Tibial nerve (tissue), 4 donors: ENCODE results near the gene CAMTA1. TPM values are rescaled to one million over a fixed set of nuclear protein-coding genes. Genes with fewer than 3 reads are reported as not detected.

Source experiments
- DNase-seq, 2 donors: peaks; one replicate each; pipeline ENCODE4 v3.0.0-alpha.2; 2019; ENCODE audit warnings: low spot score in 2 of 2
- H3K27ac ChIP-seq, 4 donors: fragments of 200-600 bp; sonication (generic) in 3 of 4; one replicate each; pipeline ENCODE4 v1.5.1; 2017 to 2019; ENCODE audit warnings: mild to moderate bottlenecking in 1 of 4
- H3K27me3 ChIP-seq, 2 donors: fragments of 200-600 bp; sonication (generic) in 1 of 2; one replicate each; pipeline versions ENCODE4 v1.5.1 to v1.6.0; 2017 to 2019
- H3K36me3 ChIP-seq, 3 donors: fragments of 200-600 bp; sonication (generic); one replicate each; pipeline ENCODE4 v1.5.1; 2018 to 2019
- H3K4me1 ChIP-seq, 4 donors: fragments of 200-600 bp; sonication (generic) in 3 of 4; one replicate each; pipeline ENCODE4 v1.5.1; 2017 to 2019
- H3K4me3 ChIP-seq, 4 donors: fragments of 200-600 bp; sonication (generic) in 3 of 4; one replicate each; pipeline ENCODE4 v1.5.1; 2017 to 2019; ENCODE audit warnings: mild to moderate bottlenecking in 1 of 4, moderate library complexity in 1 of 4
- H3K9me3 ChIP-seq, 4 donors: fragments of 200-600 bp; sonication (generic) in 3 of 4; one replicate each; pipeline ENCODE4 v1.5.1; 2017 to 2019
- EP300 ChIP-seq, 2 donors: sonication (generic); formaldehyde crosslinking; IDR thresholded peaks; one replicate each; pipeline ENCODE4 v1.6.1; 2017; ENCODE audit warnings: antibody characterized with exemption in 2 of 2, mild to moderate bottlenecking in 1 of 2
- POLR2A ChIP-seq, 2 donors: fragments of 450-650 bp; IDR thresholded peaks; one replicate each; pipeline ENCODE4 v1.6.1; 2017; ENCODE audit warnings: antibody characterized with exemption in 2 of 2, mild to moderate bottlenecking in 2 of 2, moderate library complexity in 2 of 2
- WGBS, 2 donors: methylation state at CpG; one replicate each; pipeline ENCODE4 v1.1.5; 2018; 5-methylcytosine and 5-hydroxymethylcytosine counted together
- total RNA-seq, 4 donors: library from RNA; depleted of rRNA; stranded (reverse); fragments of >200 nt; gene quantifications; one replicate each; pipeline ENCODE4 v1.1.0, GENCODE V29; 2016
- TF ChIP-seq, protein P1 (sequence below), 5 experiments: fragments of 200-600 bp in 3 of 5; fragments of 450-650 bp in 2 of 5; sonication (generic) in 3 of 5; IDR thresholded peaks; one replicate each; pipeline ENCODE4 v1.5.1; 2016 to 2019; ENCODE audit warnings: antibody characterized with exemption in 5 of 5, mild to moderate bottlenecking in 3 of 5, moderate library complexity in 2 of 5

Gene CAMTA1
- total RNA-seq, 4 donors from 2014 or later = 41.8 to 104 (median 87.2) TPM

- DNase-seq = no peak
- TF ChIP-seq POLR2A (IDR thresholded peaks at IDR 0.05) = no peak
- TF ChIP-seq, protein P1, sequence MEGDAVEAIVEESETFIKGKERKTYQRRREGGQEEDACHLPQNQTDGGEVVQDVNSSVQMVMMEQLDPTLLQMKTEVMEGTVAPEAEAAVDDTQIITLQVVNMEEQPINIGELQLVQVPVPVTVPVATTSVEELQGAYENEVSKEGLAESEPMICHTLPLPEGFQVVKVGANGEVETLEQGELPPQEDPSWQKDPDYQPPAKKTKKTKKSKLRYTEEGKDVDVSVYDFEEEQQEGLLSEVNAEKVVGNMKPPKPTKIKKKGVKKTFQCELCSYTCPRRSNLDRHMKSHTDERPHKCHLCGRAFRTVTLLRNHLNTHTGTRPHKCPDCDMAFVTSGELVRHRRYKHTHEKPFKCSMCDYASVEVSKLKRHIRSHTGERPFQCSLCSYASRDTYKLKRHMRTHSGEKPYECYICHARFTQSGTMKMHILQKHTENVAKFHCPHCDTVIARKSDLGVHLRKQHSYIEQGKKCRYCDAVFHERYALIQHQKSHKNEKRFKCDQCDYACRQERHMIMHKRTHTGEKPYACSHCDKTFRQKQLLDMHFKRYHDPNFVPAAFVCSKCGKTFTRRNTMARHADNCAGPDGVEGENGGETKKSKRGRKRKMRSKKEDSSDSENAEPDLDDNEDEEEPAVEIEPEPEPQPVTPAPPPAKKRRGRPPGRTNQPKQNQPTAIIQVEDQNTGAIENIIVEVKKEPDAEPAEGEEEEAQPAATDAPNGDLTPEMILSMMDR (IDR thresholded peaks at IDR 0.05) = no peak
- TF ChIP-seq EP300 (IDR thresholded peaks at IDR 0.05) = no peak
- peaks cover 0 to 4% (median 0%) of the 10 kb centered on the region in 4 donors for H3K4me1 ChIP-seq
- no peaks in the 10 kb centered on the region for H3K9me3 ChIP-seq
- 97 to 99% methylated on average over 19 of the region's 19 CpGs for WGBS, 2 donors
- no peak overlapping the region for H3K27ac ChIP-seq
- H3K4me3 ChIP-seq = no peak overlapping the region
- H3K27me3 ChIP-seq = no peaks in the 10 kb centered on the region
- no peaks in the 10 kb centered on the region for H3K36me3 ChIP-seq
Measured at GRCh38 chr1:7372477-7373120, 587.3 kb downstream of the CAMTA1 start.

- H3K27me3 ChIP-seq = no peaks in the 10 kb centered on the region
- no peak for DNase-seq
- H3K9me3 ChIP-seq = no peaks in the 10 kb centered on the region
- H3K27ac ChIP-seq = peak overlapping the region in 1 of 4 donors; percentile 81
- no peak overlapping the region for H3K4me3 ChIP-seq
- H3K4me1 ChIP-seq = peaks cover 0 to 4% (median 0%) of the 10 kb centered on the region in 4 donors
- 91 to 94% methylated on average over 9 to 11 of the region's 11 CpGs for WGBS, 2 donors
- TF ChIP-seq EP300 (IDR thresholded peaks at IDR 0.05) (no peak), POLR2A (IDR thresholded peaks at IDR 0.05) (no peak)
- TF ChIP-seq, protein P1 (IDR thresholded peaks at IDR 0.05) = no peak
- H3K36me3 ChIP-seq = no peaks in the 10 kb centered on the region
Measured at GRCh38 chr1:7373251-7373650, 588.0 kb downstream of the CAMTA1 start.

DNA sequence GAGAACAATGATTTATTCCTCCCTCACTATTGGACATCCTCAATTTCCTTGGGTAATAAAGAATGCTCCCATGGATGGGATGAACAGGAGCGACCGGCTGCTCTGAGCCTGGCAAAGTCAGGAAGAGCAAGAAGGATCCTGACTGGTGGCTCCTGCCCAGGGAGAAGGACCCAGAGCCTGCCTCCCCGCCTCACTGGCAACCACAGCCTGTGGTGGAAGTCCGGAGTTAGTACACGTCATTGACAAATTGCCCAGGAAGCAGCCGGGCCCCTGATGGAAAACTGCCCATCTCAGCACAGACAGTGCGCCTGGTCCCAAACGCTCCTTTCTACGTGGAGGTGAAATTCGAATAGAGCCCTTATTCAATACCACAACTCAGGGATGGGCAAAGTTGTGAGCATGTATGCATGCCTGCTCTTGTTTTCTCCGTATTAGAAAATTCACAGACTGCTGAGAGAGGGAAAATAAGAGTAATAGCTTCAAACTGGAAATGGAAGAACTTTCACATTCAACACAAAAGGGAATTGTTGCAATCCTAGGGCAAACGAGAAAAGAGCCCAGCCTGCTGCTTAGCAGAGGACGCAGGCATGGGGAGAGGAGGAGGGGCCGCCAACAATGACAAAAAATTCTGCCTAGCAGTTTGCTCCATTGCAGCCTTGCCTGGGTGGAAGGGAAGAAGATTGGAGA is 588.8 kb downstream of the CAMTA1 start:
- H3K27ac ChIP-seq = peak overlapping the region in 2 of 4 donors; percentile 40 to 81
- DNase-seq = no peak
- H3K4me1 ChIP-seq = peaks cover 0 to 5% (median 0%) of the 10 kb centered on the region in 4 donors
- H3K27me3 ChIP-seq = no peaks in the 10 kb centered on the region
- WGBS, 2 donors = 33 to 39% methylated on average over 14 of the region's 14 CpGs
- H3K36me3 ChIP-seq = no peaks in the 10 kb centered on the region
- H3K4me3 ChIP-seq = peak overlapping the region in 1 of 4 donors; percentile 29
- H3K9me3 ChIP-seq = no peaks in the 10 kb centered on the region
- TF ChIP-seq EP300 (IDR thresholded peaks at IDR 0.05) = no peak
- TF ChIP-seq, protein P1 (IDR thresholded peaks at IDR 0.05) = no peak
- no peak for TF ChIP-seq POLR2A (IDR thresholded peaks at IDR 0.05)

DNA sequence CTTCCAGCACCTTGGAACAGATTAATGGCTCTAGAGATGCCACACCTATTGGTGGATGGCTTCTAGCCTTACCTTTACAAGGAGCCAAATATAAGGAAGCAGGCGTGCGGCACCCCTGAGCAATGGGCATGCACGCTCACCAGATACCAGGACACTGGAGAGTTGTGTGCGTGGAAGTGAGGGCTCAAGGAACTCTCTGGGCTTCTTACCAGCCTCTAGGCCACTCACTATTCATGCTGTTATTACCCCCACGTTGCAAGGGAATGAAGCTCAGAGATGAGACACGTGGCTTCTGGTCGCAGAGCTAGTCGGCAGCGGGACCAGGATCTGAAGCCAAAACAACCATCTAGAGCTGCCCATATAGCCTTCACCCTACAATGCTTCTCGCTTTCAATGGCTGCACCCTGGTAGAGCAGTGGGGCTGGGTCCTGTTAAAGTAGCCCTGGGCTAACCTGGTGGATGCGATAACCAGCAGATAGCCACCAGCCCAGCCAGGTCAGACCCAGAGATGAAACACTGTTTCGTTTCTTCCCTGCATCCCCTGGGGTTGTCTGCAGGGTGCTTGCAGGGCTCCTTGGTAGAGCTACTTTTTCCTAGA is 589.4 kb downstream of the CAMTA1 start:
- H3K27ac ChIP-seq = peak overlapping the region in 2 of 4 donors; percentile 40 to 81
- H3K4me3 ChIP-seq = no peak overlapping the region
- 88 to 93% methylated on average over 11 to 12 of the region's 12 CpGs for WGBS, 2 donors
- TF ChIP-seq POLR2A (IDR thresholded peaks at IDR 0.05) (no peak), EP300 (IDR thresholded peaks at IDR 0.05) (no peak)
- TF ChIP-seq, protein P1 (IDR thresholded peaks at IDR 0.05) = no peak
- DNase-seq = no peak
- no peaks in the 10 kb centered on the region for H3K36me3 ChIP-seq
- no peaks in the 10 kb centered on the region for H3K9me3 ChIP-seq
- peaks cover 0 to 12% (median 0%) of the 10 kb centered on the region in 4 donors for H3K4me1 ChIP-seq
- no peaks in the 10 kb centered on the region for H3K27me3 ChIP-seq

GRCh38 chr1:7375329-7375728 is 590.1 kb downstream of the CAMTA1 start:
- no peaks in the 10 kb centered on the region for H3K9me3 ChIP-seq
- no peak overlapping the region for H3K27ac ChIP-seq
- H3K36me3 ChIP-seq = no peaks in the 10 kb centered on the region
- 95 to 96% methylated on average over 2 to 7 of the region's 7 CpGs for WGBS, 2 donors
- H3K4me3 ChIP-seq = no peak overlapping the region
- TF ChIP-seq EP300 (IDR thresholded peaks at IDR 0.05) = no peak
- TF ChIP-seq, protein P1 (IDR thresholded peaks at IDR 0.05) = no peak
- TF ChIP-seq POLR2A (IDR thresholded peaks at IDR 0.05) = no peak
- peaks cover 0 to 13% (median 0%) of the 10 kb centered on the region in 4 donors for H3K4me1 ChIP-seq
- DNase-seq = no peak
- no peaks in the 10 kb centered on the region for H3K27me3 ChIP-seq
